Left ventricle myocardium inferior (tissue), 1 donor: ENCODE measurements around the gene SLC43A2. TPM values are rescaled to one million over a fixed set of nuclear protein-coding genes. Genes with fewer than 3 reads are reported as not detected.
A peak's percentile ranks its signal among the peaks of the same experiment; 100 is the strongest.

Experiments used
- DNase-seq: peaks from one replicate; pipeline ENCODE4 v3.0.0-alpha.2; 2020
- H3K27ac ChIP-seq: fragments of 200-600 bp; replicated peaks from 2 replicates; pipeline ENCODE4 v1.8.0; 2021
- H3K27me3 ChIP-seq: fragments of 200-600 bp; 2 replicates; pipeline ENCODE4 v1.8.0; 2021; ENCODE audit warnings: low read depth
- H3K36me3 ChIP-seq: fragments of 200-600 bp; 2 replicates; pipeline ENCODE4 v1.8.0; 2021
- H3K4me1 ChIP-seq: fragments of 200-600 bp; 2 replicates; pipeline ENCODE4 v1.8.0; 2021
- H3K4me3 ChIP-seq: fragments of 200-600 bp; 2 replicates; pipeline ENCODE4 v1.8.0; 2021; ENCODE audit warnings: mild to moderate bottlenecking, moderate library complexity
- H3K9me3 ChIP-seq: fragments of 200-600 bp; replicated peaks from 2 replicates; pipeline ENCODE4 v1.8.0; 2021
- CTCF ChIP-seq: fragments of 200-600 bp; IDR thresholded peaks from 2 replicates; pipeline ENCODE4 v1.8.0; 2021; ENCODE audit warnings: antibody characterized with exemption, mild to moderate bottlenecking, borderline replicate concordance
- intact Hi-C: fragments of 100-400 bp; cut with micrococcal nuclease; formaldehyde crosslinking; loops from one replicate; pipeline ENCODE4 v1.11.0; 2022
- total RNA-seq: library from RNA; stranded (reverse); fragmentation: NEBNext Ultra II Directional; extraction: Animal tissue kit (Norgen Biotek cat#: 25700); gene quantifications from one replicate; pipeline ENCODE4 v1.2.1, GENCODE V29; 2021
- donor health status: DM: no; HTN: yes; CAD: no; lungs with severe emphysema.

The SLC43A2 gene
- total RNA-seq, 1 donor from 2014 or later: 4.0 TPM

GRCh38 chr17:1648963-1649843 is 20.6 kb upstream of the SLC43A2 start:
- H3K4me3 ChIP-seq: peak overlapping the region; percentile 95
- no peaks in the 10 kb centered on the region for H3K9me3 ChIP-seq
- H3K4me1 ChIP-seq: peaks cover 64% of the 10 kb centered on the region
- intact Hi-C loops: no loop called here
- H3K27me3 ChIP-seq: no peaks in the 10 kb centered on the region
- peak; percentile 91 for TF ChIP-seq CTCF
- H3K36me3 ChIP-seq: peaks cover 54% of the 10 kb centered on the region
- DNase-seq: peak; percentile 95
- peak overlapping the region; percentile 100 for H3K27ac ChIP-seq

GRCh38 chr17:1648173-1648962 is 19.7 kb upstream of the SLC43A2 start:
- peak; percentile 58 for DNase-seq
- TF ChIP-seq CTCF: no peak
- Histone ChIP-seq H3K4me1 (peaks cover 73% of the 10 kb centered on the region), H3K36me3 (peaks cover 45% of the 10 kb centered on the region), H3K4me3 (peak overlapping the region; percentile 95), H3K27ac (peak overlapping the region; percentile 100), H3K9me3 (no peaks in the 10 kb centered on the region), H3K27me3 (no peaks in the 10 kb centered on the region)
- intact Hi-C loops: no loop called here

- intact Hi-C loops: no loop called here
- peak overlapping the region; percentile 95 for H3K4me3 ChIP-seq
- TF ChIP-seq CTCF: no peak
- DNase-seq: no peak
- peaks cover 74% of the 10 kb centered on the region for H3K4me1 ChIP-seq
- no peaks in the 10 kb centered on the region for H3K27me3 ChIP-seq
- H3K9me3 ChIP-seq: no peaks in the 10 kb centered on the region
- peaks cover 40% of the 10 kb centered on the region for H3K36me3 ChIP-seq
- peak overlapping the region; percentile 100 for H3K27ac ChIP-seq
Observed at GRCh38 chr17:1647802-1648171, 19.2 kb upstream of the SLC43A2 start.

- DNase-seq: no peak
- Histone ChIP-seq H3K27ac (peak overlapping the region; percentile 100), H3K4me3 (peak overlapping the region; percentile 69), H3K4me1 (peaks cover 74% of the 10 kb centered on the region), H3K9me3 (no peaks in the 10 kb centered on the region), H3K27me3 (no peaks in the 10 kb centered on the region), H3K36me3 (peaks cover 25% of the 10 kb centered on the region)
- no peak for TF ChIP-seq CTCF
- intact Hi-C loops: no loop called here
Observed at GRCh38 chr17:1646199-1646875, 17.7 kb upstream of the SLC43A2 start.
